AG09309 (cell line): ENCODE measurements around the gene DMTF1.
"Not testable (repeated sequence)": the region's sequence is repeated elsewhere in the genome, so short reads cannot be mapped to it uniquely, and the experiment has no call there.

ENCODE experiments used
- DNase-seq: peaks from one replicate; pipeline ENCODE4 v3.0.0-alpha.2; 2010; ENCODE audit warnings: low read depth
- H3K4me3 ChIP-seq: 2 replicates; pipeline ENCODE4 v1.5.1; 2011; ENCODE audit warnings: mild to moderate bottlenecking, low read depth, low read length, moderate library complexity; ENCODE audit not compliant: control insufficient read depth
- TF ChIP-seq, protein P1 (sequence below): IDR thresholded peaks from 2 replicates; pipeline ENCODE4 v1.5.1; 2011; ENCODE audit warnings: mild to moderate bottlenecking, low read depth, low read length, inconsistent platforms; ENCODE audit not compliant: insufficient read depth, control insufficient read depth; ENCODE audit errors: missing control alignments

The DMTF1 gene

DNA sequence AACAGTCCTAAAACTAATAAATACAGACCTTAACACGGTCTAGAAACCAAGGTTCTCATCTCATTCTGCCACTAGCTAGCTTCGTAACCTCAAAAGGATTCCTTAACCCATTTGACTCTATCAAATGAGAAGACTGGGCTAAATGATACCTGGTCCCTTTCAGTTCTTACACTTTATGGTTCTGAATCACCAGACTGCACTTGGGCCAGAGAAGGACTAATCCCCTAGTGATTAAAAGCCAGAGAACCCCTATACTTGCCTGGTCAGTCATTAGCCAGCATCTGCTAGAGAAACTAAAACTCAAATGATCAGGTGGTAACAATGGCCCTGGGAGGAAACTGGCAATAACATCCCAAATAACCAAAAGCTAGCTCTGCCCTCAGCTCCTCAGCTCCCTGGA lies 50.5 kb downstream of the DMTF1 start:
- TF ChIP-seq, protein P1, sequence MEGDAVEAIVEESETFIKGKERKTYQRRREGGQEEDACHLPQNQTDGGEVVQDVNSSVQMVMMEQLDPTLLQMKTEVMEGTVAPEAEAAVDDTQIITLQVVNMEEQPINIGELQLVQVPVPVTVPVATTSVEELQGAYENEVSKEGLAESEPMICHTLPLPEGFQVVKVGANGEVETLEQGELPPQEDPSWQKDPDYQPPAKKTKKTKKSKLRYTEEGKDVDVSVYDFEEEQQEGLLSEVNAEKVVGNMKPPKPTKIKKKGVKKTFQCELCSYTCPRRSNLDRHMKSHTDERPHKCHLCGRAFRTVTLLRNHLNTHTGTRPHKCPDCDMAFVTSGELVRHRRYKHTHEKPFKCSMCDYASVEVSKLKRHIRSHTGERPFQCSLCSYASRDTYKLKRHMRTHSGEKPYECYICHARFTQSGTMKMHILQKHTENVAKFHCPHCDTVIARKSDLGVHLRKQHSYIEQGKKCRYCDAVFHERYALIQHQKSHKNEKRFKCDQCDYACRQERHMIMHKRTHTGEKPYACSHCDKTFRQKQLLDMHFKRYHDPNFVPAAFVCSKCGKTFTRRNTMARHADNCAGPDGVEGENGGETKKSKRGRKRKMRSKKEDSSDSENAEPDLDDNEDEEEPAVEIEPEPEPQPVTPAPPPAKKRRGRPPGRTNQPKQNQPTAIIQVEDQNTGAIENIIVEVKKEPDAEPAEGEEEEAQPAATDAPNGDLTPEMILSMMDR: no peak
- H3K4me3 ChIP-seq: no peak overlapping the region
- DNase-seq: no peak

DNA sequence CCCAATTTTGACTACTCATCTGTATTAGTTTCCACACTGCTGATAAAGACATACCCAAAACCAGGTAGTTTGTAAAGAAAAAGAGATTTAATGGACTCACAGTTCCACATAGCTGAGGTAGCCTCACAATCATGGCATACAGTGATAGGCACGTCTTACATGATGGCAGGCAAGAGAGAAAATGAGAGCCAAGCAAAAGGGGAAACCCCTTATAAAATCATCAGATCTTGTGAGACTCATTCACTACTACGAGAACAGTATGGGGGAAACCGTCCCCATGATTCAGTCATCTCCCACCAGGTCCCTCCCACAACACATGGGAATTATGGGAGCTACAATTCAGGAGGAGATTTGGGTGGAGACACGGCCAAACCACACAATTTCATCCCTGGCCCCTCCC lies 51.7 kb downstream of the DMTF1 start:
- not testable (repeated sequence) for DNase-seq, H3K4me3 ChIP-seq

DNA sequence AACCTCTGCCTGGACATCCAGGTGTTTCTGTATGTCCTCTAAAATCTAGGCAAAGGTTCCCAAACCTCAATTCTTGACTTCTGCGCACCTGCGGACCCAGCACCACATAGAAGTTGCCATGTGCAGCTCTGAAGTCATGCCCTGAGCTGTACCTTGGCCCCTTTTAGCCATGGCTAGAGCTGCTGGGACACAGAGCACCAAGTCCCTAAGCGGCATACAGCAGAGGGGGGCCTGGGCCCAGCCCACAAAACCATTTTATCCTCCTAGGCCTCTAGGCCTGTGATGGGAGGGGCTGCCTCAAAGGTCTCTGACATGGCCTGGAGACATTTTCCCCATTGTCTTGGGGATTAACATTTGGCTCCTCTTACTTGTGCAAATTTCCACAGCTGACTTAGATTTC lies 52.7 kb downstream of the DMTF1 start:
- TF ChIP-seq, protein P1: no peak
- H3K4me3 ChIP-seq: no peak overlapping the region
- no peak for DNase-seq

DNA sequence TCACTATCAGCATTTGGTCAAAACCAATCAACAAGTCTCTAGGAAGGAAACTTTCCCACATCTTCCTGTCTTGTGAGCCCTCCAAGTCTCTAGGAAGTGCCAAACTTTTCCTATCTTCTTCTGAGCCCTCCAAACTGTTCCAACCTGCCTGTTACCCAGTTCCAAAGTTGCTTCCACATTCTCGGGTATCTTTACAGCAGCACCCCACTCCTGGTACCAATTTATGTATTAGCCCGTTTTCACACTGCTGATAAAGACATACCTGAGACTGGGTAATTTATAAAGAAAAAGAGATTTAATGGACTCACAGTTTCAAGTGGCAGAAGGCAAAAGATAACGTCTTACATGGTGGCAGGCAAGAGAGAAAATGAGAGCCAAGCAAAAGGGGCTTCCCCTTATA lies 53.4 kb downstream of the DMTF1 start:
- DNase-seq, H3K4me3 ChIP-seq: not testable (repeated sequence)

DNA sequence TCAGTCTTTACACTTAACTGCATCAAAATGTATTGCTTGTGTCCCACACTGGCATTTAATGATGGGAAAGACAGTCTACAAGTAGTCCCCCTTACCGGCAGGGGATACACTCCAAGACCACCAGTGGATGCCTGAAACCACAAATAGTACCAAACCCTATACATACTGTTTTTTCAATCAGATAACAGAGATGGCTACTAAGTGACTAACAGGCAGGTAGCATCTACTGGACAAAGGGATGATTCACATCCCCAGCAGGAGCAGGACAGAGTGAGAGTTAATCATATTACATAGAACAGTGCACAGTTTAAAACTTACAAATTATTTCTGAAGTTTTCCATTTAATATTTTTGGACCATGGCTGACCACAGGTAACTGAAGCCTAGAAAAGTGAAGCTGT lies 54.1 kb downstream of the DMTF1 start:
- DNase-seq: no peak
- H3K4me3 ChIP-seq: no peak overlapping the region
- TF ChIP-seq, protein P1: no peak

DNA sequence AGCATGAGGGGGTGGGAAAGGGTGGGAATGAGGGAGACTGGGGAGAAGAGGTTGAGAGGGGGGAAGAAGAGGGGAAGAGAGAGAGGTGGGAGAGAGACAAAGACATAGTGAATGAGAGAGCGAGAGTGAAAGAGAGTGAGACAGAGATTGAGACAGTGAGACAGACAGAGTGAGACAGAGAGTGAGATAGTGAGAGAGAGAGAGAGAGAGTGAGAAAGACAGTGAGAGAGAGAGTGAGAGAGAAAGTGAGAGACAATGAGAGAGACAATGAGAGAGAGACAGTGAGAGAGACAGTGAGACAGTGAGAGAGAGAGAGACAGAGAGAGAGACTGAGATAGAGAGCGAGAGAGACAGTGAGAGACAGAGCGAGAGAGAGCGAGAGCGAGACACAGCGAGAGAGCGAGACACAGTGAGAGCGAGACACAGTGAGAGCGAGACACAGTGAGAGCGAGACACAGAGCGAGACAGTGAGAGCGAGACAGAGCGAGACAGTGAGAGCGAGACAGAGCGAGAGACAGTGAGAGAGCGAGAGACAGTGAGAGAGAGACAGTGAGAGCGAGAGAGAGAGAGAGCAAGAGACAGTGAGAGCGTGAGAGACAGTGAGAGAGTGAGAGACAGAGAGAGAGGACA lies 57.2 kb downstream of the DMTF1 start:
- DNase-seq: no peak
- no peak overlapping the region for H3K4me3 ChIP-seq
- TF ChIP-seq, protein P1: no peak

DNA sequence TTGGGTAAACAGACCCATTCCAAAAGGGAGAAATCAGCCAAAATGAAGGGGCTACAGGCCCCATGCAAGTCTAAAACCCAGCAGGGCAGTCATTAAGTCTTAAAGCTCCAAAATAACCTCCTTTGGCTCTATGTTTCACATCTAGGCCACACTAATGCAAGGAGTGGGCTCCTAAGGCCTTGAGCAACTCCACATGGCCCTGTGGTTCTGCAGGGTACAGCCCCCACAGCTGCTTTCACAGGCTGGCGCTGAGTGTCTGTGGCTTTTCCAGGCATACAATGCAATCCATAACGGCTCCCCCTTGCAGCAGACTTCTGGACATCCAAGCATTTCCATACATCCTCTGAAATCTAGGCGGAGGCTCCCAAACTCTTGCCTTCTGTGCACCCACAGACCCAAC lies 58.3 kb downstream of the DMTF1 start:
- DNase-seq: no peak
- no peak overlapping the region for H3K4me3 ChIP-seq
- TF ChIP-seq, protein P1: no peak

DNA sequence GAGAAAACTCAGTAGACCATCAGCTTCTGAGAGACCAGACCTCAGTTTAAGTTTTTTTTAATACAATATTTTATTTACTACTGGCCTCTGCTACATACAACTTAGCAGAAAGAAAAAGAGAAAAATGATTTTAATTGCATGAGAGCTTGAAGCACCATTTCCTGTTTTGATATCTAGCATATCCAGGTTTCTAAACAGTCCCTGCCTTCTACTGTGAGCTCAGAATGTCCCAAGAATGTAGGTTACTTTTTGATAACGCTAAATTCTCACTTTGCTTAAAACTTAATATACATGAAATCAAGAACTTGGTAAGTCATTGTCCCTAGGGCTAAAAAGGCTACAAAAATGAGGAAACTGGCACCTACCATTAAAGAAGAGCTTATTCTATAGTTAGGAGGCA lies 60.2 kb downstream of the DMTF1 start:
- H3K4me3 ChIP-seq: no peak overlapping the region
- TF ChIP-seq, protein P1: no peak
- DNase-seq: no peak
